Activated B cell treated with CpG ODN at 0.5 μM for 24 hours (primary cell): ENCODE data around the gene EYS. TPM values are rescaled to one million over a fixed set of nuclear protein-coding genes. Genes with fewer than 3 reads are reported as not detected.

Experiments used
- ATAC-seq: fragments of 200-7000 bp; cut with Tn5 transposase; one replicate; pipeline ENCODE4 v1.10.0; 2021; ENCODE audit warnings: low read depth, mild to moderate bottlenecking, moderate library complexity
- CTCF ChIA-PET: fragments of 350-600 bp; sonication (Branson Sonifier 250); formaldehyde crosslinking; loops from one replicate; lab custom pipeline; 2021; ENCODE audit warnings: antibody characterized with exemption; lab: Charles Lee
- POLR2A ChIA-PET: fragments of 350-600 bp; sonication (Branson Sonifier 250); formaldehyde crosslinking; loops from one replicate; lab custom pipeline; 2021; ENCODE audit warnings: antibody characterized with exemption; lab: Charles Lee
- DNase-seq: peaks from one replicate; pipeline ENCODE4 v3.0.0; 2022
- H3K27ac Mint-ChIP-seq: one replicate; pipeline ENCODE4 v1.8.0; 2020; ENCODE audit warnings: mixed read lengths
- H3K27me3 Mint-ChIP-seq: one replicate; pipeline ENCODE4 v1.8.0; 2021; ENCODE audit warnings: mixed read lengths
- H3K36me3 Mint-ChIP-seq: one replicate; pipeline ENCODE4 v1.8.0; 2021; ENCODE audit warnings: low read depth, mixed read lengths
- H3K4me1 Mint-ChIP-seq: one replicate; pipeline ENCODE4 v1.8.0; 2021; ENCODE audit warnings: mixed read lengths
- H3K4me3 Mint-ChIP-seq: one replicate; pipeline ENCODE4 v1.8.0; 2020; ENCODE audit warnings: mild to moderate bottlenecking, mixed read lengths
- H3K9me3 Mint-ChIP-seq: one replicate; pipeline ENCODE4 v1.8.0; 2020; ENCODE audit warnings: mixed read lengths
- CTCF ChIP-seq: fragments of 200-600 bp; IDR thresholded peaks from one replicate; pipeline ENCODE4 v1.8.0; 2022; ENCODE audit warnings: antibody characterized with exemption, mild to moderate bottlenecking
- intact Hi-C: fragments of 100-400 bp; cut with micrococcal nuclease; formaldehyde crosslinking; loops from one replicate; pipeline ENCODE4 v1.15.1; 2024
- total RNA-seq: library from RNA; stranded (reverse); gene quantifications from 2 replicates; pipeline ENCODE4 v1.2.3, GENCODE V29; 2022

Gene EYS
- total RNA-seq, 1 donor from 2014 or later, result not detected

- POLR2A ChIA-PET, result no interaction called here
- intact Hi-C loops, result no loop called here
- no peak overlapping the region for H3K27ac Mint-ChIP-seq
- no peak for ATAC-seq
- TF ChIP-seq CTCF, result no peak
- H3K4me3 Mint-ChIP-seq, result no peak overlapping the region
- CTCF ChIA-PET, result no interaction called here
- DNase-seq, result no peak
- H3K27me3 Mint-ChIP-seq, result no peaks in the 10 kb centered on the region
- no peaks in the 10 kb centered on the region for H3K36me3 Mint-ChIP-seq
- H3K4me1 Mint-ChIP-seq, result no peaks in the 10 kb centered on the region
- peaks cover 2% of the 10 kb centered on the region for H3K9me3 Mint-ChIP-seq
Observed at GRCh38 chr6:64504503-64504902, 1202.5 kb downstream of the EYS start.

- TF ChIP-seq CTCF, result no peak
- Mint-ChIP-seq H3K27me3 (no peaks in the 10 kb centered on the region), H3K4me3 (no peak overlapping the region), H3K4me1 (no peaks in the 10 kb centered on the region), H3K9me3 (peaks cover 6% of the 10 kb centered on the region), H3K27ac (no peak overlapping the region), H3K36me3 (no peaks in the 10 kb centered on the region)
- ATAC-seq, result no peak
- DNase-seq, result no peak
- ChIA-PET POLR2A (no interaction called here), CTCF (no interaction called here)
- intact Hi-C loops, result no loop called here
Observed at GRCh38 chr6:64502801-64503200, 1204.2 kb downstream of the EYS start.

- Mint-ChIP-seq H3K4me1 (no peaks in the 10 kb centered on the region), H3K4me3 (no peak overlapping the region), H3K27ac (no peak overlapping the region), H3K9me3 (peaks cover 10% of the 10 kb centered on the region), H3K36me3 (no peaks in the 10 kb centered on the region), H3K27me3 (no peaks in the 10 kb centered on the region)
- TF ChIP-seq CTCF, result no peak
- POLR2A ChIA-PET, result no interaction called here
- intact Hi-C loops, result no loop called here
- no peak for DNase-seq
- ATAC-seq, result no peak
- CTCF ChIA-PET, result no interaction called here
Observed at GRCh38 chr6:64497634-64498033, 1209.4 kb downstream of the EYS start.

- DNase-seq (no peak), ATAC-seq (no peak)
- Mint-ChIP-seq H3K27me3 (no peaks in the 10 kb centered on the region), H3K4me1 (no peaks in the 10 kb centered on the region), H3K36me3 (no peaks in the 10 kb centered on the region), H3K4me3 (no peak overlapping the region), H3K27ac (no peak overlapping the region), H3K9me3 (no peaks in the 10 kb centered on the region)
- no peak for TF ChIP-seq CTCF
- ChIA-PET CTCF (no interaction called here), POLR2A (no interaction called here)
- intact Hi-C loops, result no loop called here
Observed at GRCh38 chr6:64489763-64490162, 1217.3 kb downstream of the EYS start.

GRCh38 chr6:64486578-64487351 is 1220.3 kb downstream of the EYS start:
- no peaks in the 10 kb centered on the region for H3K4me1 Mint-ChIP-seq
- CTCF ChIA-PET, result no interaction called here
- no peaks in the 10 kb centered on the region for H3K9me3 Mint-ChIP-seq
- no peak for ATAC-seq
- no peak overlapping the region for H3K27ac Mint-ChIP-seq
- no peaks in the 10 kb centered on the region for H3K36me3 Mint-ChIP-seq
- POLR2A ChIA-PET, result no interaction called here
- no peak for TF ChIP-seq CTCF
- no peak overlapping the region for H3K4me3 Mint-ChIP-seq
- no peaks in the 10 kb centered on the region for H3K27me3 Mint-ChIP-seq
- intact Hi-C loops, result no loop called here
- DNase-seq, result no peak
